NCI-H2029 treated with DMSO at 0.1 percent for 48 hours (cell line): ENCODE results near the gene CNTN5.
"Not testable (repeated sequence)": the region's sequence is repeated elsewhere in the genome, so short reads cannot be mapped to it uniquely, and the experiment has no call there.

Experiments used
- DNase-seq: peaks from one replicate; lab custom pipeline; 2025; lab: John Stamatoyannopoulos, UW

The CNTN5 gene

DNA sequence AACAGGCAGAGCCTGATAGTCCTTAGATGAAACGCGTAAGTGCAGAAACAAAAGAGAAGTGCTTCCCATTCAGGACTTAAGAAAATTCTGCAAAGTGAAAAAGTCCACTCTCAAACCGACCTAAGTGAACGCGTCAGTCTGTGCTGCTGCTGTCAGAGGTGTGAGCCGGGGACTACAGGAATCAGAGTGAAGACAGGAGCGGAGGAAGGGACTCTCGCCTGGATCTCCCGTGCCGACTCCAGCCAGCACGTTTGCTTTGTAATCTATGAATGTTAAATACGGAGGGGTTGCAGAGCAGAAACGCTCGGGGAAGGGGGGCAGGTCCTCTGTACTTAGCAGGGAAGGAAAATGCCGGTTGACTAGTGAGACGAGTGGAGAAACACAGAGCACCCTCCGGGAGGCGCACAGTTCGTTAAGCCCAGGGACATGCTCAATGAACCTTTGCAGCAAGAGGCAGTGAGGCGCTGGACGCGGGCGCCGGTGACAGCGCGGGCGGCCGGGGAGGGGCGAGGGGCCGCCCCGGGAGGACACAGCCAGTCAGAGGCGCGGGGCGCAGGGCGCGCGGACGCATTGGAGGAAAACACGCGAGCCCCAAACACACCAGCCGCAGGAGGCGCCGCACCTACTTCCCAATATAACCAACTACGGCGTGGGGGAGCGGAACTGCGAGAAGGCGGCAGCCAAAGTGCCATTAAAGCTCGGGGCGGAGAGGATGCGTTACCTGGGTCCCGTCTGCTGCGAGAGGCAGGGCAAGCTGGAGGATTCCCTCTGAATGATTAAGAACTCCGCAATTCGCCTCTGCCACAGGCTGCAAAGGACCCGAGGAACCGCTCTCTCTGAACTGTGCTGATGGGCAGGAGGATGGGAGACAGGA, at the start of gene CNTN5:
Gene CNTN5, plus strand, starts transcription at position 598 of the 874 bp plus-strand sequence.
- no peak for DNase-seq

DNA sequence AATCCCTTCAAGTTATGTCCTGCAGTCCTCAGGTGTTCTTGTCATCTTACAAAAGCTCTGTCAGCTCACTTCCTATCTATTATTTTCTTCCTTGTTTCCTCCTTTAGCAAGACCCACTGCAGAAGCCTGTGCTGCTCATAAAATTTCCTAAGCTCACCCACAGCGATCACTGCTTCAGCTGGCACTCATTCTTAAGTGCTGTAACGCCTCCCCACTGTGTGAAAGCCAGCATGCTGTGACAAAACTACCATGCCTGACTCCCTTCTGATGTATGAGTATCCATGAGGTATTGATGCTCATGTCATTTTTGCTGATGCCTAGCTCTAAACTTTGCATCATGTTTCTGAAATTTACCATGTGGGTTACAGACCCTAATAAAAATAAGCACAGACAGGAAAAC, 41.5 kb upstream of the CNTN5 start:
- no peak for DNase-seq

- peak; percentile 11 for DNase-seq
Measured at GRCh38 chr11:99015634-99016454, 4.9 kb upstream of the CNTN5 start.

DNA sequence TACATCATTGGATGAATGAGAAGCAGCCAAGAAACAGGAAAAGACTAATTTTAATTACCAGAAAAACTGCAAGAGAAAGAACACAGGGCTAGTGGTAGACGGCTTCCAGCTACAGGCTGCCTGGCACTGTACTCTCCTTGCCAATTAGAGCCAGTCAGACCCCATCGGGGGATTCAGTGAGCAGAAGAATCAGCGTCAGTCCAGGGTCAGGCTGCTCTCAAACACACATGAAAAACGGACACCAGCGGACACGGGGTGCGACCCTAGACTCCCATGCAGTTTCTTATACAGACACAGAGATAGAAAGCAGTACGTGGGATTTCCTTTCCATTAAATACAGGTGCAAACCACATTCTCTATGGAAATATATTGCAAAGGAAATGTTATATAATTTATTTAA, 1.1 kb upstream of the CNTN5 start:
- DNase-seq, result no peak

DNA sequence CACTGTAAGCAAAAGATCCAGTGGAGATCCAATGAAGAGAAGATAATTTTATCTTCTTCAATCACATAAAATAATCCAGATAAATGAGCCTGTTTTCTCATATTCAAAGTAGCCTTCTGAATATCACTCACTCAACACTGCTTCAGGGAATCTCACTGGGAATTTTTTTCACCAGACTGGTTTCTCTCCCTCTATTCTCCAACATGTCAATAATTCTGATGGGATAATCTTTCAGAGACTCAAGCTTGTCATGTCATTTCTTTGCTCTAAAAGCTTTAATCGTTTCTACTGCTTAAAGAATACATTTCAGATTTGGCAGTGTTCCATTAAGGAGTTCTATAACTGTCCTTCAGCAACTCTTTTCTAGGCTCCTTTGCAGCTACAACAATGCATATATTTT, 16.3 kb downstream of the CNTN5 start:
- no peak for DNase-seq

GRCh38 chr11:99063331-99063730, 42.6 kb downstream of the CNTN5 start:
- DNase-seq, result no peak

- no peak for DNase-seq
Measured at GRCh38 chr11:99065121-99065520, 44.4 kb downstream of the CNTN5 start.

DNA sequence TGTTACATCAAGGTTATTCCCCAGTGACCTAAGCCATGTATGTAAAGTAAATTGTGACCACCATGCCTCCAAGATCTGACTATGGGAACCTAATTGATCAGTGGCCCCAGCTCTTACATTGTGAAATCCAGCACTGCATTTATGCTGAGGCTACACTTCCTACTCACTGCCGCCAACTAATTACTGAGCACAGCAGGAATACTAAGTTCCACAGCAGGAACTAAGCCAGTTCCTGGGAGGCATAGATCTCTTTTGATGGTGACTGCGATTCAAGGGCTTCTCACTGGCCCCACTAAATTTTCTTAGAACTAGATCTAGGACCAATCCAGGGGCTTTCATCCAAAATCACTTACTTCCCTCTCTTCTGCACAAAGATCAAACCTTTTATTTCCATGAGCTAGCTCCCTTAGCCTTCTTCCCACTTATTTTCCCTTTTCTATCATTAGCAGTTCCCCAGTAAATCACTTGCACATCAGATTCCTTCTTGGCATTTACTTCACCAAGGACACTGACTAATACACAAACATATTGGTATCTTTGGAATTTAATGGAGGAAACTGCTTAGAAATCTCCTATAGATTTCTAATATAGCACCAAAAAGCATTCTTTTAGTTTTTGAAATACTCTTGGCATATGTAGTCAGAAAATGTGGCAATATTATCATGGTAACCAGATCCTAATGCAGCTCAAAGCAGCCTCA, 46.0 kb downstream of the CNTN5 start:
- DNase-seq, result no peak

DNA sequence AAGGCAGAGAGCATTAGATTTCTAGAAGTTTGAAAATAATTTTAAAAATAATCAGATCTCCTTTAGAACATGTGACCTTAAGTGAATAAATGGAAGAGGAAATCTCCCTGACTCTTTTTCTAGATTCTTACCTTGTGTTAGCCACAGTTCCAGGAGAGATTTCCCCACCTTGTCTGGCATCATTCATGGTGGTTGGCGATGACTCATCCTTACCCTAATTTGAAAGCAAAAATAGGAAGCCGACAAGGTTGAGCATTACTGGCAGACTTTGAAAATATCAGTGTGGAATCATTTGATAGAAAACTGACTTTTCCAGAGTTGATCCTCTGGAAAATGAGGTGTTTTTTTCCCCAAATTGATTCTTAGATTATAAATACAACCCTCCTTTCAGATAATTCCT, 48.1 kb downstream of the CNTN5 start:
- no peak for DNase-seq

DNA sequence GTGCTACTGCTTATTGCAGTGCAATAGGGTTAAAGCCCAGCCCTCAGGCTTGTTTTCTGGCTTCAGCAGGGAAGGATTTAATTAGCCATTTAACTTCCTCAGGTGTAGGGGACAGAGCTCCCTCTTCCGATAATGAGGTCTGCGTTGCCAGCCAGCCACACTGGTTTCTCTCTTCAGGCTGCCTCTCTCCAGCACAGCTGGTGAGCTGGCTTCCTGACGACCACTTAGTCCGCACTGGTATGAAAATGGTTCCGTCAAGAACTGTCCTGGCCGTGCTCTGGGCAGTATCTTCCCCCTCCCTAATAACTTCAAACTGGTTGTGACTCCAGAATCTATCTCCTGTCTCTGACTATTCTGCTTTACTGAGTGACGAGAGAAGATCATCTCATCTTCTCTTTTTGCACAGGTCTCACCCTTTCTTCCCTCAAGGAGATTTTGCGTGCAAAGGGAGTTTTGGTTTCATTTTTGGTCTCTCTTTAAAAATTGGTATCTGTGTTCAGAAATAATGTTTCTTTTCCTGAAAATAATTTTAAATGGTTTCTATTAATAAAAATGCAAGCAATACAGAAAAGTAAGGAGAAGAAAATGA, 49.2 kb downstream of the CNTN5 start:
- no peak for DNase-seq

GRCh38 chr11:99079576-99079975, 58.8 kb downstream of the CNTN5 start:
- DNase-seq, result no peak

GRCh38 chr11:99080154-99080553, 59.4 kb downstream of the CNTN5 start:
- no peak for DNase-seq

DNA sequence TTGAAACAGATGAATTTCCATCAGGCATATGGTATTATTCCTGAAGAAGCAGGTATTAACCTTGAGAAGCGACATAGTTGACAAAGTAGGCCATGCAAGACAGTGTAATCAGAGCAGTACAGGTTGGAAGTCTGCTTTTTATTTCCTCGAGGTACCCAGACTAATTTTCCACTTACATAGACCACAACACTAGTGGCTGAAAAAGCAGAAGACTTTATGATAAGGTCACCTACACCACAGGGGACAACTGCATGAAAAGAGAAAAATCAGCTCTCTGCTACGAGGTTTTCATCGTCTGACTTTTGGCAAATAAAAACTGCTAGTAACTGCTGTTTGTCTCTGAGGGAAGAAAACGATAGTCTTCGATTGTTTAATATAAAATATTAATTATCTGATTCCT, 77.5 kb downstream of the CNTN5 start:
- DNase-seq, result no peak

DNA sequence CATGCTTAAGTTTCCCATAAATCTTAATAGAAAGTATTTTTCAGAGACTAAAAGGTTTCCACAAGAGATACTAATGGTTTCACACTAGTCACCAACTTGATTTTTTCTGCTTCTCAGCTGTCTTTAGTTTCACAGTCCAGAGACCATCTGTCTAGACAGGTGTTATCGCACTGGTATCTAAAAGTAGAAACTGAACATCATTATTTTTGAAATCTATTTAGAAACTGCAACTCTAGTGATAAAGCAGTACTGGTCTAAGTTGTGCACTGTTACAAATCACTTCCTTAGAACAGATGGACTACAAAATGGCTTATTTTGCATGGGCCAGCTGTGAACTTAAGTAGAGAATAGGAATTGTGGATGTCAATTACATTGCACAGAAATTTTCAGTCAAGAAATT, 78.0 kb downstream of the CNTN5 start:
- DNase-seq, result no peak

DNA sequence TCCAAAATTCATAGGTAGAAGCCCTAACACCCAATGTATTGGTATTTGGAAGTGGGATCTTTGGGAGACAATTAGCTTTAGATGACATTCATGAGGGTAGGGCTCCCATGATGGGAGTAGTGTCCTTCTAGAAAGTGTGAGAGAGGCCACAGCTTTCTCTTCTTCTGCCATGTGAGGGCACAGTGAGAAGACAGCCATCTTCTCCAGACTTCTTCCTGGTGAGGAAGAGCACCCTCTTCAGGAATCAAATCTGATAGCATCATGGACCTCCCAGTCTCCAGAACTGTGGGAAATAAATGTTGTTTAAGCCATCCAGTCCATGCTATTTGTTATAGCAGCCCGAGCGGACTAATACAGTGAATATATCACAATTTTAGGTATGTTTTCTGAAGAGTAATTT, 96.9 kb downstream of the CNTN5 start:
- DNase-seq, result no peak

DNA sequence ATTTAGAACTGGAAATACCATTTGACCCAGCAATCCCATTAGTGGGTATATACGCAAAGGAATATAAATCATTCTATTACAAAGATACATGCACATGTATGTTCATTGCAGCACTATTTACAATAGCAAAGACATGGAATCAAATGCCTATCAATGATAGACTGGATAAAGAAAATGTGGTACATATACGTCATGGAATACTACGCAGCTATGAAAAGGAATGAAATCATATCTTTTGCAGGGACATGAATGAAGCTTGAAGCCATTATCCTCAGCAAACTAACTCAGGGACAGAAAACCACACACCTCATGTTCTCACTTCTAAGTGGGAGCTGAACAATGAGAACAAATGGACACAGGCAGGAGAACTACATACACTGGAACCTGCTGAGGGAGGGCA, 113.1 kb downstream of the CNTN5 start:
- DNase-seq, result not testable (repeated sequence)

DNA sequence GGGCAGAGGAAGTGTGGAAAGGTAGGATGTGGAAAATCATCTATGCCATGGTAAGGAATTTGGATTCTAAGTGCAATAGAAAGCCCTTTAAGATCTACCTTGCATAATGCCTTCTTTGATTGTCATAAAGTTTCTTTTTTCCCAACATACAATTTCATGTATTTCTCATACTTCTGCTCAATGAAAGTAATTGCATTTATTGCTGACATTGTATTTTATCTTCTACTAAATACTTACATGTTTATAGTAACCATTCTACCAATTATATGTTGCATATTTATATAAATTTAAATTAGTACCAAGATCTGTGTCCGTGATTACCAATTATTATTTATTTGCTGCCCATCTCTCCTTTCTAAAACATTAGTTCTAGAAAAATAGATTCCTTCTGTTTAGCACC, 114.8 kb downstream of the CNTN5 start:
- no peak for DNase-seq

DNA sequence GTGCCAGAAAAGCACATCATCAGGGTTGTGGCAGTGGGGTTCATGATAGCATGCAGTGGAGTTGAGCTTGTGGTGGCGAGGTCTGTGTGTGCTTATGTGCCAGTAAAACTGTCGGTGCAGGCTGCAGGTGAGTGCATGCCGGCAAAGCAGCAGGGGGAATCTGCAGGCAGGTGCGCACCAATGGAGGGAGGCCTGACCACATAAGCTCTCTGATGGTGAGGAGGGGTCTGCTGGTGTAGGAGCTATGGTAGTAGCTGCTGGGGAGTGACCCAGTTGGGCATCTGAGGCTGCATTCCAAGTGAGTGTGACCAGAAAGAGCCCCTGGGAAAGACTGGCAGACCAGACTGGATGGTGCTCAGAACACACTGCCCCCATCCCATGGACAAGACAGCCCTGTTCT, 121.5 kb downstream of the CNTN5 start:
- DNase-seq, result no peak

DNA sequence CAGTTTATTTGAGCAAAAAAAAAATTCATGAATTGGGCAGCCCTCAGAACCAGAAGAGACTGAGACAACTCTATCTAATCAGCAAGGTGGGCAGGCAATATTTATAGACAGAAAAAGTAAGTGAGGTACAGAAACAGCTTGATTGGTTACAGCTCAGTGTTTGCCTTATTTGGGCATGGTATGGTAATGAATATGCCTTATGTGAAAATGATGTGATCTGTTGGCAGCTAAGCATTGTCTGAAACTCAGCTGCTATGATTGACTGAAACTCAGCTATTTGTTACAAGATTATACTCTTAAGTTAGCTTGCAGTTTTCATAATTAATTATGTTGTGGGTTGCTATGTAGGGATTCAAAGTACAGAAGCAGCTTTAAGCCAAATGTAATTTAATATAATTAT, 127.6 kb downstream of the CNTN5 start:
- no peak for DNase-seq

GRCh38 chr11:99154277-99154676, 133.5 kb downstream of the CNTN5 start:
- DNase-seq, result no peak

DNA sequence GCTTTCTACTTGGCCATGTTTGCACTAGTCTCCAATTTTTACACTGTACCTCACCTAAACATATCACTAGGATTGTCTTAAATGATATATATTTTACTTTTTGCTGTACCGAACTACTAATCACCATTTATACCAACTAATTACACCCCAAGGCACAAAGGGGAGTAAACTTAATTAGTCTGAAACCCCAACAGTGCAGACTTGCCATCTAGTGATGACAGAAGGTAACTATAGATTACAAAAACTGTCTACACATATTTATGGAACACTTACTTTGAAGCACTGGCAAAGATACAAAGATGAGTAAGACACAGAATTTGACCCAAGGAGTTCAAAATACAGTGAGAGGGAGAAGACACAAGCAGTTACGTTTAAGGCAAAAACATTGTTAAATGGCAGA, 139.7 kb downstream of the CNTN5 start:
- DNase-seq, result no peak

- no peak for DNase-seq
Measured at GRCh38 chr11:99162819-99163218, 142.1 kb downstream of the CNTN5 start.
